GM23338 (cell line): ENCODE results near the gene ZNF763. TPM values are rescaled to one million over a fixed set of nuclear protein-coding genes. Genes with fewer than 3 reads are reported as not detected.
"Not testable (repeated sequence)": the region's sequence is repeated elsewhere in the genome, so short reads cannot be mapped to it uniquely, and the experiment has no call there.

Experiments
- ATAC-seq: fragments of 200-7000 bp; cut with Tn5 transposase; 3 replicates; pipeline ENCODE4 v1.9.1; 2020
- DNase-seq: peaks from one replicate; pipeline ENCODE4 v3.0.0-alpha.2; 2015; ENCODE audit warnings: low spot score
- H2AFZ ChIP-seq: fragments of 200-600 bp; sonication (generic); 2 replicates; pipeline ENCODE4 v1.8.0; 2016; ENCODE audit warnings: antibody characterized with exemption, mild to moderate bottlenecking, moderate library complexity
- H3F3A ChIP-seq: fragments of 200-600 bp; sonication (generic); replicated peaks from 2 replicates; pipeline ENCODE4 v1.8.0; 2017; ENCODE audit warnings: antibody characterized with exemption, mixed run types, low read depth
- H3K27ac ChIP-seq: fragments of 200-600 bp; sonication (generic); 2 replicates; pipeline ENCODE4 v1.6.1; 2016; ENCODE audit warnings: low read depth
- H3K27me3 ChIP-seq: fragments of 200-600 bp; sonication (generic); 2 replicates; pipeline ENCODE4 v1.8.0; 2016; ENCODE audit warnings: mild to moderate bottlenecking, mixed run types, moderate library complexity; ENCODE audit not compliant: insufficient read depth
- H3K36me3 ChIP-seq: fragments of 200-600 bp; sonication (generic); 2 replicates; pipeline ENCODE4 v1.8.0; 2016; ENCODE audit warnings: mild to moderate bottlenecking; ENCODE audit not compliant: insufficient read depth
- H3K4me1 ChIP-seq: fragments of 200-600 bp; sonication (generic); 2 replicates; pipeline ENCODE4 v1.8.0; 2016; ENCODE audit warnings: mild to moderate bottlenecking, moderate library complexity; ENCODE audit not compliant: insufficient read depth
- H3K4me2 ChIP-seq: fragments of 200-600 bp; sonication (generic); 2 replicates; pipeline ENCODE4 v1.7.1; 2017; ENCODE audit warnings: mixed run types
- H3K4me3 ChIP-seq: fragments of 200-600 bp; sonication (generic); 2 replicates; pipeline ENCODE4 v1.6.1; 2016; ENCODE audit warnings: mixed run types
- H3K79me2 ChIP-seq: fragments of 200-600 bp; sonication (generic); replicated peaks from 2 replicates; pipeline ENCODE4 v1.8.0; 2017; ENCODE audit warnings: mild to moderate bottlenecking; ENCODE audit not compliant: insufficient read depth
- H3K9me2 ChIP-seq: fragments of 200-600 bp; sonication (generic); 2 replicates; pipeline ENCODE4 v1.8.0; 2017; ENCODE audit not compliant: insufficient read depth
- H4K20me1 ChIP-seq: fragments of 200-600 bp; sonication (generic); replicated peaks from 2 replicates; pipeline ENCODE4 v1.8.0; 2017; ENCODE audit warnings: mild to moderate bottlenecking; ENCODE audit not compliant: insufficient read depth
- H3K27ac Mint-ChIP-seq: 2 replicates; pipeline ENCODE4 v1.8.0; 2020; ENCODE audit warnings: inconsistent platforms, mild to moderate bottlenecking, moderate library complexity, mixed read lengths
- H3K27me3 Mint-ChIP-seq: 3 replicates; pipeline ENCODE4 v1.8.0; 2022; ENCODE audit warnings: low read depth, mild to moderate bottlenecking, moderate library complexity, mixed read lengths, inconsistent platforms; ENCODE audit not compliant: insufficient read depth, poor library complexity
- H3K36me3 Mint-ChIP-seq: 3 replicates; pipeline ENCODE4 v1.8.0; 2021; ENCODE audit warnings: low read depth, mild to moderate bottlenecking, inconsistent platforms, moderate library complexity, mixed read lengths
- H3K4me1 Mint-ChIP-seq: 3 replicates; pipeline ENCODE4 v1.8.0; 2020; ENCODE audit warnings: mild to moderate bottlenecking, inconsistent platforms, mixed read lengths
- H3K4me3 Mint-ChIP-seq: 3 replicates; pipeline ENCODE4 v1.8.0; 2021; ENCODE audit warnings: moderate library complexity, mild to moderate bottlenecking, inconsistent platforms, mixed read lengths
- H3K9me3 Mint-ChIP-seq: 3 replicates; pipeline ENCODE4 v1.8.0; 2020; ENCODE audit warnings: moderate library complexity, mild to moderate bottlenecking, inconsistent platforms, mixed read lengths
- CREB1 ChIP-seq: fragments of 250-450 bp; sonication (Bioruptor Pico); IDR thresholded peaks from 2 replicates; pipeline ENCODE4 v1.5.0; 2020; ENCODE audit warnings: low read depth, mild to moderate bottlenecking, moderate library complexity
- EZH2phosphoT487 ChIP-seq: fragments of 200-600 bp; sonication (generic); IDR thresholded peaks from one replicate; pipeline ENCODE4 v1.8.1; 2018; ENCODE audit warnings: antibody characterized with exemption; ENCODE audit not compliant: unreplicated experiment
- polyA plus RNA-seq: library from polyadenylated mRNA; unstranded; fragments of >200 nt; fragmentation: Nextera tagmentation; extraction: Ambion mirVana; gene quantifications from 2 replicates; pipeline ENCODE4 v1.2.1, GENCODE V29; 2016
- total RNA-seq: library from RNA; depleted of rRNA; stranded (reverse); fragments of >200 nt; shearing (Covaris generic); gene quantifications from 2 replicates; pipeline ENCODE4 v1.2.3, GENCODE V29; 2014
- TF ChIP-seq, protein P1 (sequence below), 2 experiments: fragments of 200-600 bp in 1 of 2; sonication (generic) in 1 of 2; conservative IDR thresholded peaks; 2 replicates each; pipeline versions ENCODE4 v1.5.1 to v1.6.1; 2016 to 2017; ENCODE audit warnings: antibody characterized with exemption in 2 of 2, low read depth in 2 of 2, mild to moderate bottlenecking in 2 of 2, moderate library complexity in 1 of 2
- TF ChIP-seq, protein P2 (sequence below): fragments of 250-450 bp; sonication (Bioruptor Pico); IDR thresholded peaks from 2 replicates; pipeline ENCODE4 v1.5.0; 2020; ENCODE audit warnings: mild to moderate bottlenecking, moderate library complexity
- TF ChIP-seq, protein P3 (sequence below): IDR thresholded peaks from 2 replicates; pipeline ENCODE4 v1.6.1; 2016; ENCODE audit warnings: antibody characterized with exemption

ZNF763 gene
- total and polyA plus RNA-seq, 2 experiments from 2014 or later = 0.61 to 0.87 TPM

DNA sequence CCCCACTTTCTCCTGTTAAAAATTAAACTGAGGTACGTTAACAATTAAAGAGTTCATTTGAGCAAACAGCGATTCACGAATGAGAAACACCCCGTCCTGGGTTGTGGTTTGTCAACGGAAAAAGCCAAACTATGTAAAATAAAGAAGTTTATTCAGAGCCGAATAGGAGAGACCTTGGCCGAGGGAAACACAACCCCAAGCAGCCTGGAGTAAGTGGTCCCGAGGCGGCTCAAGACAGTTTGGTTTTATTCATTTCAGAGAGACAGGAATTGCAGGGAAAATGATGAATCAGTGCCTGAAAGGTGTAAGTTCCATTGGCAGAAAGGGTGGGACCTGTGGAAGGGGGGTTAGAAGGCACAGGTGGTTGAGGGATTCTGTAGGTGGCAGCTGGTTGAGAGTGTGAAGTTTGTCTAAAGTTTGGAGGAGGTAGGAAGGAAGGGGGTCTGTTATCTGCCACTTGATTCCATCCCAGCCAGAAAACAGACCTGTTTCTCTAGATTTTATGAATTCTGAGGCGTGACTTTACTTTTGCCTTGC lies 39.1 kb upstream of the ZNF763 start:
- H3K27ac Mint-ChIP-seq, H3K4me1 ChIP-seq, H3F3A ChIP-seq, H3K36me3 ChIP-seq, H3K4me1 Mint-ChIP-seq, H3K27me3 Mint-ChIP-seq, H3K9me2 ChIP-seq, H3K4me3 Mint-ChIP-seq, H3K27me3 ChIP-seq, H4K20me1 ChIP-seq, ATAC-seq, DNase-seq: not testable (repeated sequence)
- Mint-ChIP-seq H3K36me3 (peaks cover 30% of the 10 kb centered on the region), H3K9me3 (peaks cover 92% of the 10 kb centered on the region)
- Histone ChIP-seq H3K27ac (peak overlapping the region; percentile 96; the same call in 1 of the 2 replicates), H2AFZ (peak overlapping the region; percentile 74; the same call in 1 of the 2 replicates), H3K79me2 (peaks cover 44% of the 10 kb centered on the region), H3K4me3 (peak overlapping the region; percentile 86), H3K4me2 (peak overlapping the region; percentile 81)

DNA sequence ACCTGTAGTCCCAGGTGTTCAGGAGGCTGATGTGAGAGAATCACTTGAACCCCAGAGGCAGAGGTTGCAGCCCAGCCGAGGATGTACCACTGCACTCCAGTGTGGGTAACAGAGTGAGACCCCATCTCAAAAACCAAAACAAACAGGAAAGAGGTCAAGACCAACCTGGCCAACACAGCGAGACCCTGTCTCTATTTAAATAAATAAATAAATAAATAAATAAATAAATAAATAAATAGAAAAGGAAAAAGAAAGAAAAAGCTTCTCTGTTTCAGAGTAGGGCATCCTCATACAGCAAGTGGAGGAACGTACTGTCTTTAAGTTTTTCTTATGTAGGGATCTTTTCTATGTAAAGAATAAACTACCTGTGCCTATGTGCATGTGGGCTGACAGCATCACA lies 37.6 kb upstream of the ZNF763 start:
- Mint-ChIP-seq H3K9me3 (peaks cover 92% of the 10 kb centered on the region), H3K4me3 (no peak overlapping the region), H3K36me3 (peaks cover 38% of the 10 kb centered on the region), H3K27me3 (no peaks in the 10 kb centered on the region), H3K27ac (no peak overlapping the region), H3K4me1 (no peaks in the 10 kb centered on the region)
- Histone ChIP-seq H3F3A (no peaks in the 10 kb centered on the region), H4K20me1 (peaks cover 9% of the 10 kb centered on the region), H3K79me2 (peaks cover 58% of the 10 kb centered on the region), H3K4me3 (no peak overlapping the region), H2AFZ (no peak overlapping the region), H3K36me3 (no peaks in the 10 kb centered on the region), H3K4me2 (no peak overlapping the region), H3K27ac (no peak overlapping the region), H3K9me2 (no peaks in the 10 kb centered on the region), H3K4me1 (peaks cover 9% of the 10 kb centered on the region; the same call in 1 of the 2 replicates), H3K27me3 (0 out of 2 replicates have a peak, but pooled peaks cover 2% of the 10 kb centered on the region)
- DNase-seq (no peak), ATAC-seq (no peak)
- no peak for TF ChIP-seq EZH2phosphoT487
- TF ChIP-seq, protein P1, sequence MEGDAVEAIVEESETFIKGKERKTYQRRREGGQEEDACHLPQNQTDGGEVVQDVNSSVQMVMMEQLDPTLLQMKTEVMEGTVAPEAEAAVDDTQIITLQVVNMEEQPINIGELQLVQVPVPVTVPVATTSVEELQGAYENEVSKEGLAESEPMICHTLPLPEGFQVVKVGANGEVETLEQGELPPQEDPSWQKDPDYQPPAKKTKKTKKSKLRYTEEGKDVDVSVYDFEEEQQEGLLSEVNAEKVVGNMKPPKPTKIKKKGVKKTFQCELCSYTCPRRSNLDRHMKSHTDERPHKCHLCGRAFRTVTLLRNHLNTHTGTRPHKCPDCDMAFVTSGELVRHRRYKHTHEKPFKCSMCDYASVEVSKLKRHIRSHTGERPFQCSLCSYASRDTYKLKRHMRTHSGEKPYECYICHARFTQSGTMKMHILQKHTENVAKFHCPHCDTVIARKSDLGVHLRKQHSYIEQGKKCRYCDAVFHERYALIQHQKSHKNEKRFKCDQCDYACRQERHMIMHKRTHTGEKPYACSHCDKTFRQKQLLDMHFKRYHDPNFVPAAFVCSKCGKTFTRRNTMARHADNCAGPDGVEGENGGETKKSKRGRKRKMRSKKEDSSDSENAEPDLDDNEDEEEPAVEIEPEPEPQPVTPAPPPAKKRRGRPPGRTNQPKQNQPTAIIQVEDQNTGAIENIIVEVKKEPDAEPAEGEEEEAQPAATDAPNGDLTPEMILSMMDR (conservative IDR thresholded peaks at IDR 0.05; ENCODE audit: low read depth in 2 of 2) = no peak

DNA sequence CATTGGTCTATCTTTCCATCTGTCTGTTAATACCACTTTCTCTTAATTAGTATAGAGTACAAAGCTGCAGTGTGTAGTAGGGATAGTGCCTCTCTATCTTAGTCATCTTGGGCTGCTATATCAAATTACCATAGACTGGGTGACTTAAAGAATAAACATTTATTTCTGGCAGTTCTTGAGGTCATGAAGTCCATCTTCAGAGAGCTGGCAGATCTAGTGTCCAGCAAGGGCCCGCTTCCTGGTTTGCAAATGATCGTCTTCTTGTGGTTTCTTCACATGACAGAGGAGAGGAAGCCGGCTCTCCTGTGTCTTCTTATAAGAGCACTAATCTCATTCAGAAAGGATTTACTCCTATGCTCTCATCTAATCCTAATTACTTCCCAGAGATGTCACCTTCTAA lies 33.8 kb upstream of the ZNF763 start:
- Mint-ChIP-seq H3K27ac (no peak overlapping the region), H3K4me3 (no peak overlapping the region), H3K9me3 (peaks cover 87% of the 10 kb centered on the region), H3K36me3 (peaks cover 29% of the 10 kb centered on the region), H3K27me3 (no peaks in the 10 kb centered on the region), H3K4me1 (no peaks in the 10 kb centered on the region)
- TF ChIP-seq, protein P2, sequence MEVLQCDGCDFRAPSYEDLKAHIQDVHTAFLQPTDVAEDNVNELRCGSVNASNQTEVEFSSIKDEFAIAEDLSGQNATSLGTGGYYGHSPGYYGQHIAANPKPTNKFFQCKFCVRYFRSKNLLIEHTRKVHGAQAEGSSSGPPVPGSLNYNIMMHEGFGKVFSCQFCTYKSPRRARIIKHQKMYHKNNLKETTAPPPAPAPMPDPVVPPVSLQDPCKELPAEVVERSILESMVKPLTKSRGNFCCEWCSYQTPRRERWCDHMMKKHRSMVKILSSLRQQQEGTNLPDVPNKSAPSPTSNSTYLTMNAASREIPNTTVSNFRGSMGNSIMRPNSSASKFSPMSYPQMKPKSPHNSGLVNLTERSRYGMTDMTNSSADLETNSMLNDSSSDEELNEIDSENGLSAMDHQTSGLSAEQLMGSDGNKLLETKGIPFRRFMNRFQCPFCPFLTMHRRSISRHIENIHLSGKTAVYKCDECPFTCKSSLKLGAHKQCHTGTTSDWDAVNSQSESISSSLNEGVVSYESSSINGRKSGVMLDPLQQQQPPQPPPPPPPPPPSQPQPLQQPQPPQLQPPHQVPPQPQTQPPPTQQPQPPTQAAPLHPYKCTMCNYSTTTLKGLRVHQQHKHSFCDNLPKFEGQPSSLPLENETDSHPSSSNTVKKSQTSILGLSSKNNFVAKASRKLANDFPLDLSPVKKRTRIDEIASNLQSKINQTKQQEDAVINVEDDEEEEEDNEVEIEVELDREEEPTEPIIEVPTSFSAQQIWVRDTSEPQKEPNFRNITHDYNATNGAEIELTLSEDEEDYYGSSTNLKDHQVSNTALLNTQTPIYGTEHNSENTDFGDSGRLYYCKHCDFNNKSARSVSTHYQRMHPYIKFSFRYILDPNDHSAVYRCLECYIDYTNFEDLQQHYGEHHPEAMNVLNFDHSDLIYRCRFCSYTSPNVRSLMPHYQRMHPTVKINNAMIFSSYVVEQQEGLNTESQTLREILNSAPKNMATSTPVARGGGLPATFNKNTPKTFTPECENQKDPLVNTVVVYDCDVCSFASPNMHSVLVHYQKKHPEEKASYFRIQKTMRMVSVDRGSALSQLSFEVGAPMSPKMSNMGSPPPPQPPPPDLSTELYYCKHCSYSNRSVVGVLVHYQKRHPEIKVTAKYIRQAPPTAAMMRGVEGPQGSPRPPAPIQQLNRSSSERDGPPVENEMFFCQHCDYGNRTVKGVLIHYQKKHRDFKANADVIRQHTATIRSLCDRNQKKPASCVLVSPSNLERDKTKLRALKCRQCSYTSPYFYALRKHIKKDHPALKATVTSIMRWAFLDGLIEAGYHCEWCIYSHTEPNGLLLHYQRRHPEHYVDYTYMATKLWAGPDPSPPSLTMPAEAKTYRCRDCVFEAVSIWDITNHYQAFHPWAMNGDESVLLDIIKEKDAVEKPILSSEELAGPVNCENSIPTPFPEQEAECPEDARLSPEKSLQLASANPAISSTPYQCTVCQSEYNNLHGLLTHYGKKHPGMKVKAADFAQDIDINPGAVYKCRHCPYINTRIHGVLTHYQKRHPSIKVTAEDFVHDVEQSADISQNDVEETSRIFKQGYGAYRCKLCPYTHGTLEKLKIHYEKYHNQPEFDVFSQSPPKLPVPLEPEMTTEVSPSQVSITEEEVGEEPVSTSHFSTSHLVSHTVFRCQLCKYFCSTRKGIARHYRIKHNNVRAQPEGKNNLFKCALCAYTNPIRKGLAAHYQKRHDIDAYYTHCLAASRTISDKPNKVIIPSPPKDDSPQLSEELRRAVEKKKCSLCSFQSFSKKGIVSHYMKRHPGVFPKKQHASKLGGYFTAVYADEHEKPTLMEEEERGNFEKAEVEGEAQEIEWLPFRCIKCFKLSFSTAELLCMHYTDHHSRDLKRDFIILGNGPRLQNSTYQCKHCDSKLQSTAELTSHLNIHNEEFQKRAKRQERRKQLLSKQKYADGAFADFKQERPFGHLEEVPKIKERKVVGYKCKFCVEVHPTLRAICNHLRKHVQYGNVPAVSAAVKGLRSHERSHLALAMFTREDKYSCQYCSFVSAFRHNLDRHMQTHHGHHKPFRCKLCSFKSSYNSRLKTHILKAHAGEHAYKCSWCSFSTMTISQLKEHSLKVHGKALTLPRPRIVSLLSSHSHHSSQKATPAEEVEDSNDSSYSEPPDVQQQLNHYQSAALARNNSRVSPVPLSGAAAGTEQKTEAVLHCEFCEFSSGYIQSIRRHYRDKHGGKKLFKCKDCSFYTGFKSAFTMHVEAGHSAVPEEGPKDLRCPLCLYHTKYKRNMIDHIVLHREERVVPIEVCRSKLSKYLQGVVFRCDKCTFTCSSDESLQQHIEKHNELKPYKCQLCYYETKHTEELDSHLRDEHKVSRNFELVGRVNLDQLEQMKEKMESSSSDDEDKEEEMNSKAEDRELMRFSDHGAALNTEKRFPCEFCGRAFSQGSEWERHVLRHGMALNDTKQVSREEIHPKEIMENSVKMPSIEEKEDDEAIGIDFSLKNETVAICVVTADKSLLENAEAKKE (CRISPR knock-in tag) = no peak
- no peak for TF ChIP-seq CREB1 (CRISPR knock-in tag)
- TF ChIP-seq, protein P3, sequence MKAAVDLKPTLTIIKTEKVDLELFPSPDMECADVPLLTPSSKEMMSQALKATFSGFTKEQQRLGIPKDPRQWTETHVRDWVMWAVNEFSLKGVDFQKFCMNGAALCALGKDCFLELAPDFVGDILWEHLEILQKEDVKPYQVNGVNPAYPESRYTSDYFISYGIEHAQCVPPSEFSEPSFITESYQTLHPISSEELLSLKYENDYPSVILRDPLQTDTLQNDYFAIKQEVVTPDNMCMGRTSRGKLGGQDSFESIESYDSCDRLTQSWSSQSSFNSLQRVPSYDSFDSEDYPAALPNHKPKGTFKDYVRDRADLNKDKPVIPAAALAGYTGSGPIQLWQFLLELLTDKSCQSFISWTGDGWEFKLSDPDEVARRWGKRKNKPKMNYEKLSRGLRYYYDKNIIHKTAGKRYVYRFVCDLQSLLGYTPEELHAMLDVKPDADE = no peak
- no peak for DNase-seq
- no peak overlapping the region for H3K4me3 ChIP-seq
- peaks cover 8% of the 10 kb centered on the region for H4K20me1 ChIP-seq
- no peaks in the 10 kb centered on the region for H3K27me3 ChIP-seq
- no peak overlapping the region for H3K4me2 ChIP-seq
- H3K36me3 ChIP-seq = peaks cover 7% of the 10 kb centered on the region; the same call in 1 of the 2 replicates
- H2AFZ ChIP-seq = no peak overlapping the region
- H3K79me2 ChIP-seq = peaks cover 78% of the 10 kb centered on the region
- no peak for ATAC-seq
- no peaks in the 10 kb centered on the region for H3F3A ChIP-seq
- peaks cover 4% of the 10 kb centered on the region; the same call in 1 of the 2 replicates for H3K4me1 ChIP-seq
- H3K9me2 ChIP-seq = no peaks in the 10 kb centered on the region
- no peak overlapping the region for H3K27ac ChIP-seq
